Keratinocyte (primary cell): ENCODE data around the gene KIF24. TPM values are rescaled to one million over a fixed set of nuclear protein-coding genes. Genes with fewer than 3 reads are reported as not detected.

Experiments
- DNase-seq: peaks from one replicate; pipeline ENCODE4 v3.0.0-alpha.2; 2011; ENCODE audit warnings: low read depth, missing footprints, low spot score
- FAIRE-seq: peaks from 2 replicates; lab custom pipeline; 2011; peaks lifted over from hg19 to GRCh38; lab: Jason Lieb, UNC
- H2AFZ ChIP-seq: 2 replicates; pipeline ENCODE4 v1.6.0; 2012; ENCODE audit warnings: low read length, control low read depth, inconsistent platforms; ENCODE audit not compliant: control insufficient read depth
- H3K27ac ChIP-seq: 2 replicates; pipeline ENCODE4 v1.5.1; 2011; ENCODE audit warnings: low read length; ENCODE audit not compliant: control insufficient read depth, insufficient read depth
- H3K27me3 ChIP-seq: 3 replicates; pipeline ENCODE4 v1.6.0; 2011; ENCODE audit warnings: low read length; ENCODE audit not compliant: control insufficient read depth, insufficient read depth; ENCODE audit errors: extremely low read depth
- H3K36me3 ChIP-seq, 2 experiments: 2 replicates in 1 of 2; 3 replicates in 1 of 2; pipeline ENCODE4 v1.5.1; 2011; ENCODE audit warnings: low read length in 2 of 2, mild to moderate bottlenecking in 1 of 2; ENCODE audit not compliant: control insufficient read depth in 2 of 2, insufficient read depth in 2 of 2; ENCODE audit errors: extremely low read depth in 1 of 2
- H3K4me1 ChIP-seq: 3 replicates; pipeline ENCODE4 v1.5.1; 2011; ENCODE audit warnings: low read length; ENCODE audit not compliant: control insufficient read depth, insufficient read depth; ENCODE audit errors: extremely low read depth
- H3K4me2 ChIP-seq: 3 replicates; pipeline ENCODE4 v1.6.0; 2011; ENCODE audit warnings: low read depth, low read length; ENCODE audit not compliant: control insufficient read depth, insufficient read depth; ENCODE audit errors: extremely low read depth
- H3K4me3 ChIP-seq, 3 experiments: fragments of 200-600 bp in 1 of 3; sonication (generic) in 1 of 3; 2 replicates in 2 of 3; 3 replicates in 1 of 3; pipeline ENCODE4 v1.5.1; 2011 to 2016; ENCODE audit warnings: low read length in 3 of 3, mild to moderate bottlenecking in 3 of 3, control low read depth in 2 of 3, inconsistent platforms in 1 of 3, low read depth in 1 of 3, mixed read lengths in 1 of 3, mixed run types in 1 of 3, moderate library complexity in 1 of 3; ENCODE audit not compliant: control insufficient read depth in 2 of 3, insufficient read depth in 2 of 3; ENCODE audit errors: extremely low read depth in 1 of 3
- H3K79me2 ChIP-seq: 2 replicates; pipeline ENCODE4 v1.6.0; 2012; ENCODE audit warnings: low read length; ENCODE audit not compliant: control insufficient read depth, insufficient read depth
- H3K9ac ChIP-seq: 3 replicates; pipeline ENCODE4 v1.6.0; 2011; ENCODE audit warnings: low read length; ENCODE audit not compliant: control insufficient read depth, insufficient read depth; ENCODE audit errors: extremely low read depth
- H3K9me1 ChIP-seq: 3 replicates; pipeline ENCODE4 v1.6.0; 2011; ENCODE audit warnings: low read length; ENCODE audit not compliant: control insufficient read depth, insufficient read depth; ENCODE audit errors: extremely low read depth
- H3K9me3 ChIP-seq: 2 replicates; pipeline ENCODE4 v1.5.1; 2012; ENCODE audit warnings: low read depth, low read length; ENCODE audit not compliant: control insufficient read depth
- H4K20me1 ChIP-seq: 3 replicates; pipeline ENCODE4 v1.6.0; 2011; ENCODE audit warnings: low read length; ENCODE audit not compliant: control insufficient read depth, insufficient read depth; ENCODE audit errors: extremely low read depth
- CTCF ChIP-seq, 3 experiments: IDR thresholded peaks in 1 of 3; conservative IDR thresholded peaks in 1 of 3; optimal IDR thresholded peaks in 1 of 3; 2 replicates in 2 of 3; 3 replicates in 1 of 3; pipeline versions ENCODE3 to v1.5.1; 2011; ENCODE audit warnings: low read length in 3 of 3, mild to moderate bottlenecking in 3 of 3, moderate library complexity in 2 of 3, control low read depth in 1 of 3, inconsistent platforms in 1 of 3; ENCODE audit not compliant: insufficient read depth in 2 of 3; ENCODE audit errors: extremely low read depth in 1 of 3
- EZH2 ChIP-seq: IDR thresholded peaks from one replicate; pipeline ENCODE4 v1.6.1; 2012; ENCODE audit warnings: inconsistent platforms, mild to moderate bottlenecking, low read length, moderate library complexity
- dilution Hi-C: fragments of 300-500 bp; cut with MboI; formaldehyde crosslinking; loops from one replicate; pipeline ENCODE4 v1.7.0; 2020; ENCODE audit warnings: low sequenced_read_pairs; ENCODE audit not compliant: extremely low pct_ligation_motif_present
- polyA plus RNA-seq, 5 experiments: library from polyadenylated mRNA; depleted of rRNA in 3 of 5; stranded (reverse) in 3 of 5; stranded (forward) in 1 of 5; unstranded in 1 of 5; fragments of >200 nt; gene quantifications; 1 replicate in 1 of 5; 2 replicates in 3 of 5; 3 replicates in 1 of 5; pipeline versions ENCODE4 v1.2.1 to v1.2.3, GENCODE V29; 2011 to 2012; ENCODE audit warnings: missing spikeins in 2 of 5, low read depth in 1 of 5, low replicate concordance in 1 of 5

Gene KIF24
- polyA plus RNA-seq, 1 donor (not counting 4 experiments of a cell fraction or from before 2014, with no cell fraction given), result 1.8 TPM

- H2AFZ ChIP-seq, result no peak overlapping the region
- H4K20me1 ChIP-seq, result no peaks in the 10 kb centered on the region
- H3K9ac ChIP-seq, result no peak overlapping the region
- no peaks in the 10 kb centered on the region for H3K27me3 ChIP-seq
- dilution Hi-C loops, result no loop called here
- FAIRE-seq (no peak), DNase-seq (no peak)
- peaks cover 16% of the 10 kb centered on the region for H3K4me1 ChIP-seq
- no peak overlapping the region for H3K4me3 ChIP-seq
- H3K36me3 ChIP-seq, result peaks cover 9 to 10% of the 10 kb centered on the region in 2 experiments
- no peak overlapping the region for H3K4me2 ChIP-seq
- no peak for TF ChIP-seq EZH2
- TF ChIP-seq CTCF (optimal IDR thresholded peaks at IDR 0.05 in 1 of 3, IDR thresholded peaks at IDR 0.05 in 1 of 3, conservative IDR thresholded peaks at IDR 0.05 in 1 of 3; ENCODE audit: extremely low read depth in 1 of 3, insufficient read depth in 2 of 3, low read length in 3 of 3), result no peak
- no peaks in the 10 kb centered on the region for H3K9me1 ChIP-seq
- no peak overlapping the region for H3K27ac ChIP-seq
- H3K79me2 ChIP-seq, result peaks cover 21% of the 10 kb centered on the region
- no peaks in the 10 kb centered on the region for H3K9me3 ChIP-seq
Measured at GRCh38 chr9:34334337-34334824, 5.3 kb upstream of the KIF24 start.

- H4K20me1 ChIP-seq, result no peaks in the 10 kb centered on the region
- no peak overlapping the region for H2AFZ ChIP-seq
- H3K4me1 ChIP-seq, result peaks cover 16% of the 10 kb centered on the region
- H3K9me3 ChIP-seq, result no peaks in the 10 kb centered on the region
- no peak overlapping the region for H3K9ac ChIP-seq
- no peaks in the 10 kb centered on the region for H3K9me1 ChIP-seq
- FAIRE-seq, result no peak
- H3K4me2 ChIP-seq, result no peak overlapping the region
- H3K36me3 ChIP-seq, result peaks cover 7 to 8% of the 10 kb centered on the region in 2 experiments
- no peaks in the 10 kb centered on the region for H3K27me3 ChIP-seq
- H3K4me3 ChIP-seq, result no peak overlapping the region
- no peak overlapping the region for H3K27ac ChIP-seq
- peaks cover 21% of the 10 kb centered on the region for H3K79me2 ChIP-seq
- no peak for DNase-seq
- dilution Hi-C loops, result no loop called here
- TF ChIP-seq CTCF (optimal IDR thresholded peaks at IDR 0.05 in 1 of 3, IDR thresholded peaks at IDR 0.05 in 1 of 3, conservative IDR thresholded peaks at IDR 0.05 in 1 of 3; ENCODE audit: extremely low read depth in 1 of 3, insufficient read depth in 2 of 3, low read length in 3 of 3) (no peak), EZH2 (no peak)
Measured at GRCh38 chr9:34333836-34334235, 4.8 kb upstream of the KIF24 start.
